GM06990 (cell line): ENCODE measurements around the gene SYNC.
"Not testable (repeated sequence)": the region's sequence is repeated elsewhere in the genome, so short reads cannot be mapped to it uniquely, and the experiment has no call there.

ENCODE experiments used
- DNase-seq: peaks from one replicate; pipeline ENCODE4 v3.0.0-alpha.2; 2011; ENCODE audit not compliant: insufficient read length; ENCODE audit errors: extremely low read depth
- H3K27me3 ChIP-seq: replicated peaks from 2 replicates; pipeline ENCODE4 v1.6.0; 2011; ENCODE audit warnings: low read length; ENCODE audit not compliant: control insufficient read depth, insufficient read depth
- H3K36me3 ChIP-seq: 2 replicates; pipeline ENCODE4 v1.5.1; 2011; ENCODE audit warnings: low read length; ENCODE audit not compliant: control insufficient read depth, insufficient read depth
- H3K4me3 ChIP-seq: replicated peaks from 2 replicates; pipeline ENCODE4 v1.5.1; 2011; ENCODE audit warnings: low read depth, mild to moderate bottlenecking, control low read depth, low read length
- TF ChIP-seq, protein P1 (sequence below): IDR thresholded peaks from 2 replicates; pipeline ENCODE4 v1.5.1; 2011; ENCODE audit warnings: low read length, control low read depth, mild to moderate bottlenecking, inconsistent platforms; ENCODE audit not compliant: insufficient read depth, poor library complexity, severe bottlenecking

The SYNC gene

DNA sequence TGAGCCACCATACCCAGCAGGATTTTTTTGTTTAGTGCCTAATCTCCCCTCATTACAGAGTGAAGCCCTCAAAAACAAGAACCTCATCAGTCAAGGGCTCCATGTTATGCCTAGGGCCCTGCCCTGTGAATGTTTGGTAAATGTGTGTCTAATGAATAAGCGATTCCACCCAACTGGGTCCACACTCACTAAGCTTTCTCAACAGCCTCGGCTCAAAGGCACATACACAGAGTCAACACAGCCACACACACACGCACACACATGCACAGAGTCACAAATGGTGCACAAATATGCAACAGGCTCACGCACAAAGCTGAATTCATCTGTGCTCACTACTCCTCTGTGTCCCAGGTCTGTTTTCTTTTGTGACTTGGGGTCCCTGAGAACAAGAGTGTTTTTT lies 11.7 kb upstream of the SYNC start:
- TF ChIP-seq, protein P1, sequence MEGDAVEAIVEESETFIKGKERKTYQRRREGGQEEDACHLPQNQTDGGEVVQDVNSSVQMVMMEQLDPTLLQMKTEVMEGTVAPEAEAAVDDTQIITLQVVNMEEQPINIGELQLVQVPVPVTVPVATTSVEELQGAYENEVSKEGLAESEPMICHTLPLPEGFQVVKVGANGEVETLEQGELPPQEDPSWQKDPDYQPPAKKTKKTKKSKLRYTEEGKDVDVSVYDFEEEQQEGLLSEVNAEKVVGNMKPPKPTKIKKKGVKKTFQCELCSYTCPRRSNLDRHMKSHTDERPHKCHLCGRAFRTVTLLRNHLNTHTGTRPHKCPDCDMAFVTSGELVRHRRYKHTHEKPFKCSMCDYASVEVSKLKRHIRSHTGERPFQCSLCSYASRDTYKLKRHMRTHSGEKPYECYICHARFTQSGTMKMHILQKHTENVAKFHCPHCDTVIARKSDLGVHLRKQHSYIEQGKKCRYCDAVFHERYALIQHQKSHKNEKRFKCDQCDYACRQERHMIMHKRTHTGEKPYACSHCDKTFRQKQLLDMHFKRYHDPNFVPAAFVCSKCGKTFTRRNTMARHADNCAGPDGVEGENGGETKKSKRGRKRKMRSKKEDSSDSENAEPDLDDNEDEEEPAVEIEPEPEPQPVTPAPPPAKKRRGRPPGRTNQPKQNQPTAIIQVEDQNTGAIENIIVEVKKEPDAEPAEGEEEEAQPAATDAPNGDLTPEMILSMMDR = no peak
- Histone ChIP-seq H3K4me3 (no peak overlapping the region), H3K27me3 (no peaks in the 10 kb centered on the region), H3K36me3 (no peaks in the 10 kb centered on the region)
- DNase-seq = no peak

DNA sequence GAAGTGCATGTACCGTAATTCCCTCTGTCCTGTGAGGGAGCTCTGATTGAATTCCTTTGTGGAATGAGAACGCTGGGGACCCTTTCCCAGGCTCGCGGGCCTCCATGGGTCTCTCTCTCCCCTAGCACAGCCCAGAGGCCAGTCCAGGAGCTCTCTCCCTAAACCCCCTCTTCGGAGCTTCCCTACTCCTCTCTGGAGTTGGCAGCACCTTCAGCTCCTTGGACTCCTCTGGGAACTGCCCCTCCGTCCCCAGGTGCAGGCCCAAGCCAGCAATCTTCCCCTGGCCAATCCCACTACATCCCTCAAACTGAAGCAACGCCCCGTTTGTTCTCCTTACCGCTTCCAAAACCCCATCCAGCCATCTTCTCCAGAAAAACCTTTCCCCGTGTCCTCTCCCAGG lies 10.5 kb upstream of the SYNC start:
- no peaks in the 10 kb centered on the region for H3K36me3 ChIP-seq
- no peaks in the 10 kb centered on the region for H3K27me3 ChIP-seq
- H3K4me3 ChIP-seq = no peak overlapping the region
- DNase-seq = no peak
- TF ChIP-seq, protein P1 = no peak

DNA sequence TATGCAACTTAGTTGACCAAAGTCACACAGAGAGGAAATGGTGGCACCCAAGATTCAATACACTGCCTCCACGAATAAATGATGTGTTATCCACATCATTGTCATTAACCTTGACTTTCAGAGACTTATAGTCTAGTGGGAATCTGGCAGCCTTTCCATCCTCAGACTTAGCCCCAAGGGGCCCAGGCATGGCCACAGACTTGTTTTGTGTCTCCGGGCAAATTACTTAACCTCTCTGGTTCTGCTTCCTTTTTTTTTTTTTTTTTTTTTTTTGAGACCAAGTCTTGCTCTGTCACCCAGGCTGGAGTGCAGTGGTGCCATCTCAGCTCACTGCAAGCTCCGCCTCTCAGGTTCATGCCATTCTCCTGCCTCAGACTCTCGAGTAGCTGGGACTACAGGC lies 8.7 kb upstream of the SYNC start:
- not testable (repeated sequence) for DNase-seq, H3K36me3 ChIP-seq, H3K27me3 ChIP-seq, H3K4me3 ChIP-seq

DNA sequence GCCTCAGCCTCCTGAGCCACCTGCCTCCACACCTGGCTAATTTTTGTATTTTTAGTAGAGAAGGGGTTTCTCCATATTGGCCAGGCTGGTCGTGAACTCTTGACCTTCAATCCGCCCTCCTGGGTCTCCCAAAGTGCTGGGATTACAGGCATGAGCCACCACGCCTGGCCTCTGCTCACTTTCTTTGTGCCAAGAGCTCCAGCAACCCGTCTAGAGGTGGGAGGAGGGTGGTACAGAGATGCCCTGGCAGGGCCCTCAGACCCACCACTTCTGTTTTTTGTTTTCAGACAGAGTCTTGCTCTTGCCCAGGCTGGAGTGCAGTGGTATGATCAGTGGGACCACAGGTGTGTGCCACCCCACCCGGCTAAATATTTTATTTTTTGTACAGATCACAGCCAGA lies 6.9 kb upstream of the SYNC start:
- TF ChIP-seq, protein P1 = no peak

DNA sequence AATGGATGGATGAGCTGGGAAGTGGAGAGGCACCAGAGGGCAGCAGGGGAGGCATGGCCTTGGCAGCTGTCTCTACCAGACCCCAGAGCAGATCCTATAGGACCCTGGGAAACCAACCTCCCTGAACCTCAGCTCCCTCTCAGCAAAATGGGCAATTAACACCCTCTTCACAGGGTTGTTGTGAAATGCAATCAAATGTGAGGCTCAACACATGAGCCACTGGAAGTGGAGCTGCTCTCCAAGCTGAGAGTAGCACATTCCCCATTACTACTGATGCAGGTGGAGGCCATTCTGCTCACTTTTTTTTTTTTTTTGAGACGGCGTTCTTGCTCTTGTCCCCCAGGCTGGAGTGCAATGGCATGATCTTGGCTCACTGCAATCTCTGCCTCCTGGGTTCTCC lies 6.5 kb upstream of the SYNC start:
- TF ChIP-seq, protein P1 = no peak
- no peak for DNase-seq

More for the DNA sequence above, 6.9 kb upstream of the SYNC start:
- H3K4me3 ChIP-seq = no peak overlapping the region
- no peaks in the 10 kb centered on the region for H3K36me3 ChIP-seq
- H3K27me3 ChIP-seq = no peaks in the 10 kb centered on the region
- no peak for DNase-seq

DNA sequence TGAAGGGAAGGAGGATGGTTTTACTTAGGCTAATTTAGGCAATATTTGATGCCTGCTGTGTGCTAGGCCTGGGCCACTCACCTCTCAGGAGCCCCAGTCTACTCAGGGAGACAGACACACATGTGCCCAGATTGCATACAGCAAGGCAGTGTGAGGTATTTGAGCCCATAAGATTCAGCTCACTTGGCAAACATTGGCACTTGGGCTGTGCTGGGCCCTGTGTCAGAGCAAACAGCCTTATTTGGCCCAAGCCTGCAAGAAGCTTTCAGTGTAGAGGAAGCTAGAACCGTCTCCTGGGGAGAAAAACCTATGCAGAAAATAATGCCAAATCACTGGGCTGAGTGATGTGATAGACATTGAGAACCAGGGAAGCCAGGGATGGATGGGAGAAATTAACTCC lies 3.9 kb upstream of the SYNC start:
- peaks cover 1% of the 10 kb centered on the region; the same call in 1 of the 2 replicates for H3K27me3 ChIP-seq
- TF ChIP-seq, protein P1 = no peak
- DNase-seq = no peak
- no peak overlapping the region for H3K4me3 ChIP-seq
- H3K36me3 ChIP-seq = no peaks in the 10 kb centered on the region

More for the DNA sequence above, 6.5 kb upstream of the SYNC start:
- H3K36me3 ChIP-seq = no peaks in the 10 kb centered on the region
- no peak overlapping the region for H3K4me3 ChIP-seq
- H3K27me3 ChIP-seq = no peaks in the 10 kb centered on the region
